Upper lobe of right lung (tissue), 1 donor: ENCODE measurements around the gene RAD51B. TPM values are rescaled to one million over a fixed set of nuclear protein-coding genes. Genes with fewer than 3 reads are reported as not detected.

Source experiments
- ATAC-seq: fragments of 200-7000 bp; cut with Tn5 transposase; one replicate; pipeline ENCODE4 v1.9.1; 2020; ENCODE audit warnings: mild to moderate bottlenecking, moderate library complexity
- DNase-seq: peaks from one replicate; pipeline ENCODE4 v3.0.0-alpha.2; 2020
- H3K27ac ChIP-seq: fragments of 200-600 bp; one replicate; pipeline ENCODE4 v1.8.0; 2022
- H3K27me3 ChIP-seq: fragments of 200-600 bp; one replicate; pipeline ENCODE4 v1.8.0; 2022; ENCODE audit warnings: mild to moderate bottlenecking
- H3K36me3 ChIP-seq: fragments of 200-600 bp; one replicate; pipeline ENCODE4 v1.8.0; 2022
- H3K4me1 ChIP-seq: fragments of 200-600 bp; one replicate; pipeline ENCODE4 v1.8.0; 2022
- H3K4me3 ChIP-seq: fragments of 200-600 bp; one replicate; pipeline ENCODE4 v1.8.0; 2022; ENCODE audit warnings: mild to moderate bottlenecking
- H3K9me3 ChIP-seq: fragments of 200-600 bp; one replicate; pipeline ENCODE4 v1.8.0; 2022
- CTCF ChIP-seq: fragments of 200-600 bp; IDR thresholded peaks from one replicate; pipeline ENCODE4 v1.8.0; 2022; ENCODE audit warnings: antibody characterized with exemption
- intact Hi-C: fragments of 100-400 bp; cut with DNase I; formaldehyde crosslinking; loops from one replicate; pipeline ENCODE4 v1.11.0; 2022
- total RNA-seq: library from RNA; stranded (reverse); fragmentation: NEBNext Ultra II Directional; extraction: Animal tissue kit (Norgen Biotek cat#: 25700); gene quantifications from one replicate; pipeline ENCODE4 v1.2.1, GENCODE V29; 2021
- donor health status: DM: no; HTN: yes; CAD: no; lungs with severe emphysema.

The RAD51B gene
- total RNA-seq, 1 donor from 2014 or later, result 11.5 TPM

- Histone ChIP-seq H3K27me3 (no peaks in the 10 kb centered on the region), H3K36me3 (no peaks in the 10 kb centered on the region), H3K4me1 (peaks cover 57% of the 10 kb centered on the region), H3K27ac (peak overlapping the region; percentile 63), H3K9me3 (no peaks in the 10 kb centered on the region), H3K4me3 (no peak overlapping the region)
- no peak for TF ChIP-seq CTCF
- intact Hi-C loops, result no loop called here
- ATAC-seq (peak; percentile 90), DNase-seq (no peak)
These were observed 448.6 kb downstream of the RAD51B start for GRCh38 chr14:68268197-68268596.

- Histone ChIP-seq H3K27me3 (no peaks in the 10 kb centered on the region), H3K4me3 (no peak overlapping the region), H3K36me3 (no peaks in the 10 kb centered on the region), H3K4me1 (peaks cover 57% of the 10 kb centered on the region), H3K9me3 (no peaks in the 10 kb centered on the region), H3K27ac (peak overlapping the region; percentile 63)
- ATAC-seq (no peak), DNase-seq (no peak)
- intact Hi-C loops, result no loop called here
- no peak for TF ChIP-seq CTCF
These were observed 449.1 kb downstream of the RAD51B start for GRCh38 chr14:68268719-68269118.

- intact Hi-C loops, result no loop called here
- DNase-seq, result no peak
These were observed 449.8 kb downstream of the RAD51B start for GRCh38 chr14:68269136-68269927.

GRCh38 chr14:68270342-68270741 is 450.8 kb downstream of the RAD51B start:
- Histone ChIP-seq H3K4me1 (peaks cover 47% of the 10 kb centered on the region), H3K27me3 (no peaks in the 10 kb centered on the region), H3K27ac (peak overlapping the region; percentile 63), H3K9me3 (no peaks in the 10 kb centered on the region), H3K36me3 (no peaks in the 10 kb centered on the region), H3K4me3 (no peak overlapping the region)
- DNase-seq (no peak), ATAC-seq (no peak)
- intact Hi-C loops, result no loop called here
- TF ChIP-seq CTCF, result no peak

More at GRCh38 chr14:68269136-68269927, 449.8 kb downstream of the RAD51B start:
- TF ChIP-seq CTCF, result no peak
- Histone ChIP-seq H3K27ac (peak overlapping the region; percentile 63), H3K36me3 (no peaks in the 10 kb centered on the region), H3K4me3 (no peak overlapping the region), H3K27me3 (no peaks in the 10 kb centered on the region), H3K9me3 (no peaks in the 10 kb centered on the region), H3K4me1 (peaks cover 52% of the 10 kb centered on the region)
- peak; percentile 63 for ATAC-seq

GRCh38 chr14:68271913-68272391 is 452.4 kb downstream of the RAD51B start:
- peaks cover 42% of the 10 kb centered on the region for H3K4me1 ChIP-seq
- intact Hi-C loops, result no loop called here
- ATAC-seq, result peak; percentile 42

More at GRCh38 chr14:68271913-68272391, 452.4 kb downstream of the RAD51B start:
- no peak for DNase-seq
- H3K27ac ChIP-seq, result peak overlapping the region; percentile 27
- no peak for TF ChIP-seq CTCF
- no peaks in the 10 kb centered on the region for H3K27me3 ChIP-seq
- no peak overlapping the region for H3K4me3 ChIP-seq
- H3K36me3 ChIP-seq, result no peaks in the 10 kb centered on the region
- no peaks in the 10 kb centered on the region for H3K9me3 ChIP-seq
